Measurements from ENCODE around the gene CASQ2.

CASQ2 gene

DNA sequence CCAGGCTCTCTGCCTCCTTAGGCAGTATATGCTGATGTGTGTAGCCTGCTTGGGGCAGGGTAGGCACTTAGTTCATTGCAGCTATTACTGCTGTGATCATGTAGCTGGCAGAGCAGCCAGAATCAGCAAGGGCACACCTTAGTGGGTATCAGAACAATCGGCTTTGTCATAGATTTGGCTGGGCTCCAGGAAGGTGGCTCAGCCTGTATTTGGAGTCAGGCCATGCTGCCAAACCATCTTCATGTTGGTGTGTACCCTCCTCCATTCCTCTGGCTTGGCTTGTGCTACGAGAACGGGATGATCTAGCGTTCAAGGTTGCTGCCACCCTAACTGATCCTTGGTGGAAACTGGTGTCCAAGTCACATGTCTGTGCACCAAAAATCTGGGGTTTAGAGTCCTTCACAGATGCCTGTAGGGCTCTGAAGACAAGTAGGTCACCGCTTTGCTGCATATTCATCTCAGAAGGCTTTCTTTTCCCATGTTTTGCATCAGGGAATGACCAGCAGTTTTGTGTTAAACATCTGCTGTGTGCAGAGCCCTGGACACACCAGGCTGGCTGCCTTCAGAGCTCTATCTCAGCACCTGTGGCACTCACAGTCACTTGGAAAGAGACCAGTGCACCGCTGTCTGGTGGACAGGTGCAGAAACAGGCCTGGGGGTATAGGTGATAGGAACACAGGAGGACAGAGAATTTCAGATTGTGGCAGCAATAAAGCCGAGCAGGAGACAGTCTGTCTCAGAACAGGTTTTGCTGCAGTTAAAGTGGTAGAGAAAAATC lies 103.0 kb downstream of the CASQ2 start:
- DNase-seq (ENCODE audit: low spot score), result no peak

DNA sequence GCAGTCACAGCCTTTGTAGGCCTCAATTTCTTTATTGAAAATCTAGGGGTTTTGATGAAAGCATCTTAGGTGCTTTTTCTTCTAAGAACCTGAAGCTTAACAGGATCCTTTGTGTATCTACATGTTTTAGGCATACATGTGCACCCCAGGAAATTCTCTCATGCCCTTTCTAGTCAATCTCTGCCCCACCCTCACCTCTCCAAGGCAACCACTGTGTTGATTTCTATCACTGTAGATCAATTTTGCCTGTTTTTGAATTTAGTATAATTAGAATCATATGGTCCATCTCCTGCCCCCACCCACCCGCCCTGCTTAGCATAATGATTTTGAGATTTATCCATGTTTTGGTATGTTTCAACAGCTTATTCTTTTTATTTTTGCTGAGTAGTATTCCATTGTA lies 107.4 kb downstream of the CASQ2 start:
- DNase-seq (ENCODE audit: low spot score), result no peak

DNA sequence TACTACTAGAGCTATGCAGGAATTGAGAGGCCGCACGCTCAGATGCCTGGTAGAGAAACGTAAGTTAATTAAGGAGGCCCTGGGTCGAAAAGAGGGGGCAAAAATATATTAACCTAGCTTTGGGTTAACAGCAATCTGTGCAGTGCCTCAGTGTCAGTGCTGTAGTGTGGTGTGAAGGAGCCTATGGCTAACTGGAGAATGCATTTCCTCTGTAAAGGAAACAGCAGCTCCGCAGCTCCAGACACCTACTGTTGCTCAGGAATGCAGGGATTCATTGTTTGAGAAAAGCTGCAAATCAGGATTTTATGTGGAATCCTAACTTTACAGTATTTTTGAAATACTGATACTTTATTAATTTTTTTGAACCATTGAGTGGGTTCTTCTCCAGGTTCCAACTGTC lies 108.4 kb downstream of the CASQ2 start:
- no peak for DNase-seq (ENCODE audit: low spot score)

DNA sequence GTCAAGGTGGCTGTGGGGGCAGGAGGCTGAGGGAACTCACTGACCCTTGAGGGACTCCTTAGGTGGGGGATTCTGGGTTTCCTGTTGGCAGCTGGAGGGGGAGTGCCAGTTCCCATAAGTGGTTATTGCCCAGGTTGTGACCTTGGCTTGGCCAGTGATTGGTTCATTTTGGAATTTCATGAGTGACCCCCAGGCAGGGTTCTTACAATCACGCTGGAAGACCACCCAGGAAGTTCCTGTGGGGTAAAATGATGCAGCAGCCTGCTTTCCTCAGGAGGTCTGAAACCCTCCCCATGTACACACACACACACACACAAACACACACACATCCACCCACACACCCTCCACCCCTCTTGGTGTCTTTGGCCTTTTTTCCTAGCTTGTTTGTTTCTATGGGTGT lies 109.9 kb downstream of the CASQ2 start:
- no peak for DNase-seq (ENCODE audit: low spot score)

DNA sequence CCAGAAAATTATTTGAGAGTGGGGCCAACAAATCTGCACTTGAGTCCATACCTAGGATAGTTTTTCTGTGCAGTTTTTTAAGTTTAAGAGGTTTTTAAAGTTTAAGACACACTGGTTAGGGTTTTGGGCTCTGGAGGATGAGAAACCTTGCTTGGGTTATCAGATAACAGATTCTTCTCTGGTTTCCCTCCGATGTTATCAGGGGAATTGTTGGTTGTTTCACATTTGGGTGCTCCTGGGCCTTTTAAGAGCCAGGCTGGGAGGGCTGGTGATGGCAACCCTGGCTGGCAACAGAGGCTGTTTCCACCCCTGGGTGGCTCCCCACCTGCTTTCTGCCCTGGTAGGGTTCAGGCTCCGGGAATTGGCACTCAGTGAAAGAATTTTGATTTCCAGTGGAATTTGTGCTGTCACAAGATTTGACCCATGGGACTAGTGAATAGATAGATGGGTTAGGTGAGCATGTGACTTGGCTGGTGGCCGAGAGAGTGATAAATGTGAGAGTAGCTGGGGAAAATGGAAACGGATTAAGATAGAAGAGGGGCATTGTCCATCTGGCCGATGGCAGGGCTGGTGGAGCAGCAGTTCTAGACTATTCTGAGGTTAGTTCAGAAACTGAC lies 111.9 kb downstream of the CASQ2 start:
- no peak for DNase-seq (ENCODE audit: low spot score)

DNA sequence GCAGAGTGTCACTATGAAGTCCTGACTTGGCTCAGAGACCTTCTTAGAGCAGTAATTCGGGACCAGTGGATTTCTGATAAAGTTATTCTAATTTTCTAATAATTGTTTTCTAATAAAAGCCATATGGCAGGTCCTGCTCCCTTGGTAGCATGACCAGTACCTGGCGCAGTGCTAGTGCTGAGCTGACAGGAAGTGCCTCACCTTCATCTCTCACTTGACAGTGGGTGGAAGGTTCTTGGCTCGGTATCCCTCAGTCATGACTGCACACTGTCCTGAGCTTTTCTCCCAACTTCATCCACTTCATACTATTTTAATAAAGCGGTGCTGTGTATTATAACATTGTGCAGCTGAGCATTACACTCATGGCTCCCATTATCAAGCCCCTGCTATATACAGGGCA lies 112.6 kb downstream of the CASQ2 start:
- DNase-seq (ENCODE audit: low spot score), result no peak

DNA sequence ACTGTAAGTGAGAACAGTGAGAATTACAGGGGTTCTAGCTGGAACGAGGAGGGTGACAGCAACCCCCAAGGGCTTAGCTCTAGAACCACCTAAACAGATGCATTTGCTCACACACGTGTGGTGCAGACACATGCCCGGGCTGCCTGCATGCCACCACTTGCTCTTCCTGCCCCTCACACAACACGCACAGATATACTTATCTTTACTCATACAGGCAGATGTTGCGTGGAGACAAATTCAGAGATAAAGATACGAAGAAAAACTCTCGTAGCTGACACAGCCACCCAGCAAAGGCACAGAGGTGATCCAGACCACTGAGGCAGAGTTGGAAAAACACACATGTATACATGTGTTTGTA lies 113.2 kb downstream of the CASQ2 start:
- no peak for DNase-seq (ENCODE audit: low spot score)

DNA sequence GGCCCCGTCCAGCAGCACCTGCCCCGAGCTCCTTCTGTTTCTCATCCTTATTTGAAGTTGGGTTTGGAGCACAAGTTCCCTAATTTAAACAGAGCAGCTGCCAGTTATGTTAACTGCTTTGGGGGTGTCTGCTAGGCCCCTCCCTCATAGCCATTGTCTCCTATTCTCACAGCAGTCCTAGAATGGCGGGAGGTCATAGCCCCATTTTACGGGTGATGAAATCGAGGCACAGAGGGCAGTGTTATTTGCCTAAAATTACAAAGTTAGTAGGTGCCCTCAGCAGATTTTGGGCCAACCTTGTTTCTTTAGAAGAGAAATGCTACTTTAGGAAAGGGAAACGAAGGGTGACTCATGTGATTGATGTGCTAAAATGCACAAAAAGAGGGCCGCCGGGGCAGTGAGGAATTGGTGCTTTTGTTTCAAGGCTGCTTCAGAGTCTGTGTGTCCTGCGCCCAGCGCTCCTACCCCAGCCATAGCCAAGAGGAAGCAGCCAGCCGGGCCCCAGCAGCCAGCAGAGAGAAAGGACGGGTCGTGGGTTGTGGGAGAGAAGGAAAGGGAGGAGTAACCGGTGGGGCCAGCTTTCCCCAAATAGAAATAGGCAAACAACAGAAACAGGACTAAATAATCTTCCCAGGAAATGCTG lies 113.7 kb downstream of the CASQ2 start:
- DNase-seq (ENCODE audit: low spot score), result no peak

DNA sequence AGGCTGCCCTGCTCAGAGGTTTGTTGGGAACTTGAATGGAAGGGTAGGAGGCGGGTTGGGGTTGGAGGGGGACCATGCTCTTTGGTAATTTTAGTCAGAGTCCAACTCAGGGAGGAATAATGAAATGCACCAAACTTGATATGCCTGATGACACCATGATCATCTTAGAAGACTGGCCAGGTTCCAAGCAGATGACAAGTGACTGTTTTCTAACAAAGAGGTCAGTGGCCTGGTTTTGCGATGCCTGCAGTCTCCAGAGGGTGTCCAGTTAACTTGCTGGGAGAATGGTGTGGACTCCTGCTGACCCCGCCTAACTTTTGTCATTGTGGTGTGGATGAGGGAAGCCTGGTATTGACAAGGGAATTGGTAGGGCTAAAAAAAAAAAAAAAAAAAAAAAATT lies 114.4 kb downstream of the CASQ2 start:
- no peak for DNase-seq (ENCODE audit: low spot score)

DNA sequence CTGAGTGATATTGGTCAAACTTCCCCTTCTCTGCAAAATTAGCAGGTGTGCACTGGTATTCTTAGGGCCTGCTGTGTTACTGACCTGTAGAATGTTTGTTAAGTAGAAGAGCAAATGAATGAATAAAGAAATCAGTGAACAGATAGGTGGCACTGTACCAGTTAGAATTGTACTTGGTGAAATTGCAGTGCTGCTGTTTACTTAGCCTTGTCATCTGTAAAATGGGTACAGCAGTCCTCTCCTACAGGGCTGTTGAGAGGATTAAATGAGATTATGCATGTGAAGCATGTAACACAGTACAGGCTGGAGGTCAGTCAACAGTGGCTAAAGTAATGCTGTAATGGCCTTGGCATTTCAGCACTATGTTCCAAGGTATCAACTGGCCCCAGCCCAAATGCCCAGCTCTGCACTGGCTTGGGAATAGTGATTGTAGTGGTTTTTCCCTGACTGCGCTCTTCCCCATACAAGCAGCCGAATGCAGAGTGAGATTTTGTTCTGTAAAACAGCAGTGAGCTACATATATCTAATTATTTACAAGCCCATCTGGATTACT lies 116.2 kb downstream of the CASQ2 start:
- DNase-seq (ENCODE audit: low spot score), result no peak

DNA sequence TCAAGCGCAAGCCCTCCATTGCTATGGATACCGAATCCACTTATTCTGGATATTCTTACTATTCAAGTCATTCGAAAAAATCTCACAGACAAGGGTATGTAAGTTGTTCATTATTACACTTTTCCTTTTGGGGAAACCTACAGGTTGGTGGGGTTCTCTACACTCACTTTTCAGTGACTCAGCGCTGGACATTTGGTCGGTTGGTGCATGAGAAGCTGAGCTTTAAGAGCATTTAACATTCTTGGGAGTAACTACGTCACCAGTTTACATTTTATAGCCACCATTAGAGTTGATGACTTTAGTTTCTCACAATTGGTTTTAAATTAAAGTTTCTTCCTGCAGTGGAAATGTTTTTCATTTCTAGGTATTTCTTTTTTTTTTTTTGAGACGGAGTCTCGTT lies 117.1 kb downstream of the CASQ2 start:
- DNase-seq (ENCODE audit: low spot score), result no peak

DNA sequence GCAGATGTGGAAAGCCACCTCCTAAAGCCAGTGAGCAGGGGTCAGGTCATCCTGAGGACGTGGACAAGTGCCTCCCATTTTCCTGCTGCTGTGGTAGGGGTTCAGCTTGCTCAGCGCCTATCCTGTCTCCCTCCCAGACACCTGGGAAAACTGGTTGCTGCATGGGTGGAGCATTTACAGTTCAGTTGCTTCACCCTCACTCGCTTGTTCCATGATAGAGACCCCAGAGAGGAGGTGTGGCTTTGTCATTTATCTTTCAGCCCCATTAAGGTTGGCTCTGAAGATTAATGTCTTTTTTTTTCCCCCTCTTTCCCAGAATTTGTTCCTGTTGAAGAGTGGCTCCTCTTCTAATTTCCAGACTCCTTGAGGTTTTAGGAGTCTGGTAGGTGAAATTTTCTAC lies 117.6 kb downstream of the CASQ2 start:
- DNase-seq (ENCODE audit: low spot score), result no peak
